Stomach (tissue), 9 donors: Measurements from ENCODE around the gene ZNF302. TPM values are rescaled to one million over a fixed set of nuclear protein-coding genes. Genes with fewer than 3 reads are reported as not detected.

Experiments used
- DNase-seq, 2 donors: peaks; one replicate each; pipeline versions ENCODE4 v3.0.0 to v3.0.0-alpha.2; 2013 to 2019
- H3K27ac ChIP-seq, 5 donors: fragments of 200-600 bp in 4 of 5; sonication (generic) in 4 of 5; one replicate each; pipeline ENCODE4 v1.5.1; 2013 to 2019; ENCODE audit warnings: mild to moderate bottlenecking in 1 of 5, moderate library complexity in 1 of 5
- H3K27me3 ChIP-seq, 3 donors: fragments of 200-600 bp; sonication (generic); one replicate each; pipeline ENCODE4 v1.5.1; 2017 to 2019; ENCODE audit warnings: mixed run types in 1 of 3
- H3K36me3 ChIP-seq, 4 donors: fragments of 200-600 bp; sonication (generic); 1 replicate in 3 of 4; 2 replicates in 1 of 4; pipeline ENCODE4 v1.5.1; 2016 to 2019
- H3K4me1 ChIP-seq, 4 donors: fragments of 200-600 bp; sonication (generic); one replicate each; pipeline ENCODE4 v1.5.1; 2016 to 2019
- H3K4me3 ChIP-seq, 4 donors: fragments of 200-600 bp; sonication (generic) in 3 of 4; one replicate each; pipeline ENCODE4 v1.5.1; 2016 to 2019; ENCODE audit warnings: mild to moderate bottlenecking in 1 of 4
- H3K9me3 ChIP-seq, 4 donors: fragments of 200-600 bp; sonication (generic); one replicate each; pipeline ENCODE4 v1.5.1; 2016 to 2019
- EP300 ChIP-seq: sonication (generic); formaldehyde crosslinking; IDR thresholded peaks from one replicate; pipeline ENCODE4 v1.6.1; 2017; ENCODE audit warnings: antibody characterized with exemption
- POLR2A ChIP-seq, 4 donors: fragments of 450-650 bp; IDR thresholded peaks; one replicate each; pipeline ENCODE4 v1.6.1; 2016; ENCODE audit warnings: antibody characterized with exemption in 4 of 4, control low read depth in 2 of 4, mild to moderate bottlenecking in 1 of 4, moderate library complexity in 1 of 4
- POLR2AphosphoS5 ChIP-seq, 3 donors: sonication (generic); formaldehyde crosslinking; IDR thresholded peaks; one replicate each; pipeline ENCODE4 v1.6.1; 2016; ENCODE audit warnings: antibody characterized with exemption in 3 of 3
- WGBS, 5 donors: extraction: QIAGEN DNeasy Blood & Tissue Kit in 3 of 5; methylation state at CpG; one replicate each; pipeline versions ENCODE4 v1.1.5 to v1.1.7; 2013 to 2018; 5-methylcytosine and 5-hydroxymethylcytosine counted together
- intact Hi-C: fragments of 100-400 bp; cut with DNase I; formaldehyde crosslinking; loops from one replicate; pipeline ENCODE4 v1.15.1; 2023; ENCODE audit warnings: low total_unique reads
- polyA plus RNA-seq, 3 donors: library from polyadenylated mRNA; stranded (reverse); fragments of 200-250 nt; gene quantifications; one replicate each; pipeline ENCODE4 v1.2.3, GENCODE V29; 2013
- total RNA-seq, 5 donors: library from RNA; depleted of rRNA; stranded (reverse); fragments of >200 nt; gene quantifications; one replicate each; pipeline versions ENCODE4 v1.1.0 to v1.2.3, GENCODE V29; 2014 to 2016
- TF ChIP-seq, protein P1 (sequence below), 7 experiments: fragments of 450-650 bp in 4 of 7; fragments of 200-600 bp in 3 of 7; sonication (generic) in 3 of 7; IDR thresholded peaks; one replicate each; pipeline ENCODE4 v1.5.1; 2016 to 2019; ENCODE audit warnings: antibody characterized with exemption in 7 of 7, control low read depth in 2 of 7, mild to moderate bottlenecking in 1 of 7
- donor health status: healthy with polysubstance abuse.
- donor health status: Bipolar disorder and iron deficiency.
- donor health status: healthy.

ZNF302 gene
- total and polyA plus RNA-seq, 8 donors, result 10.1 to 92.4 (median 16.6) TPM

GRCh38 chr19:34651747-34652146 lies 25.7 kb upstream of the ZNF302 start:
- no peak overlapping the region for H3K4me3 ChIP-seq
- no peaks in the 10 kb centered on the region for H3K36me3 ChIP-seq
- H3K27me3 ChIP-seq, result no peaks in the 10 kb centered on the region
- H3K9me3 ChIP-seq, result peaks cover 0 to 7% (median 3%) of the 10 kb centered on the region in 4 donors
- peaks cover 0 to 3% (median 0%) of the 10 kb centered on the region in 4 donors for H3K4me1 ChIP-seq
- DNase-seq, result no peak
- intact Hi-C loops, result no loop called here
- TF ChIP-seq POLR2A (IDR thresholded peaks at IDR 0.05) (no peak), POLR2AphosphoS5 (IDR thresholded peaks at IDR 0.05) (no peak), EP300 (no peak)
- TF ChIP-seq, protein P1, sequence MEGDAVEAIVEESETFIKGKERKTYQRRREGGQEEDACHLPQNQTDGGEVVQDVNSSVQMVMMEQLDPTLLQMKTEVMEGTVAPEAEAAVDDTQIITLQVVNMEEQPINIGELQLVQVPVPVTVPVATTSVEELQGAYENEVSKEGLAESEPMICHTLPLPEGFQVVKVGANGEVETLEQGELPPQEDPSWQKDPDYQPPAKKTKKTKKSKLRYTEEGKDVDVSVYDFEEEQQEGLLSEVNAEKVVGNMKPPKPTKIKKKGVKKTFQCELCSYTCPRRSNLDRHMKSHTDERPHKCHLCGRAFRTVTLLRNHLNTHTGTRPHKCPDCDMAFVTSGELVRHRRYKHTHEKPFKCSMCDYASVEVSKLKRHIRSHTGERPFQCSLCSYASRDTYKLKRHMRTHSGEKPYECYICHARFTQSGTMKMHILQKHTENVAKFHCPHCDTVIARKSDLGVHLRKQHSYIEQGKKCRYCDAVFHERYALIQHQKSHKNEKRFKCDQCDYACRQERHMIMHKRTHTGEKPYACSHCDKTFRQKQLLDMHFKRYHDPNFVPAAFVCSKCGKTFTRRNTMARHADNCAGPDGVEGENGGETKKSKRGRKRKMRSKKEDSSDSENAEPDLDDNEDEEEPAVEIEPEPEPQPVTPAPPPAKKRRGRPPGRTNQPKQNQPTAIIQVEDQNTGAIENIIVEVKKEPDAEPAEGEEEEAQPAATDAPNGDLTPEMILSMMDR (IDR thresholded peaks at IDR 0.05), result no peak
- 65 to 79% (median 69%) methylated on average over 2 of the region's 2 CpGs for WGBS, 5 donors
- H3K27ac ChIP-seq, result no peak overlapping the region

DNA sequence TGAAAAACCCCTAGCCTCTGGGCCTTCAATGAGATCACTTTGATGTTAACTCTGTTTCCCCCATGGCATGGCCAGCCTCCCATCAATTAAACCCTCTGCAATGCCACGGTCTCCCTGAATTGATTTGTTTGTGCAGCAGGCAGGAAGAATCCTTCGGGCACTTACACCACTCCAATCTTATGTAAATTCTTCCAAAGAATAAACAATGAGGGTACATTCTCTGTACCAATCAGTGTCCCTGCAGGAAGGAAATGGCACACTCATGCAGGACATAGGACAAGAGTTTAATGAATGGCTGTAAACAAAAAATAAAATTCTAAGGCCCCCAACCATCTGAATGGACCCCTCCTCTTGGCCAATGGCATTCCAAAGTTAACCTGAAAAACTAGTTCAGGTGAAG lies 22.7 kb upstream of the ZNF302 start:
- intact Hi-C loops, result no loop called here
- 16 to 38% (median 26%) methylated on average over 2 of the region's 2 CpGs for whole genome bisulfite sequencing, 5 donors

GRCh38 chr19:34655651-34656050 lies 21.8 kb upstream of the ZNF302 start:
- intact Hi-C loops, result no loop called here
- H3K4me3 ChIP-seq, result no peak overlapping the region
- 46 to 71% (median 59%) methylated on average over 2 of the region's 2 CpGs for WGBS, 5 donors
- DNase-seq, result no peak
- H3K4me1 ChIP-seq, result peaks cover 0 to 3% (median 0%) of the 10 kb centered on the region in 4 donors
- H3K9me3 ChIP-seq, result peaks cover 0 to 7% (median 3%) of the 10 kb centered on the region in 4 donors
- no peak overlapping the region for H3K27ac ChIP-seq
- TF ChIP-seq POLR2A (IDR thresholded peaks at IDR 0.05) (no peak), EP300 (no peak), POLR2AphosphoS5 (IDR thresholded peaks at IDR 0.05) (no peak)
- TF ChIP-seq, protein P1 (IDR thresholded peaks at IDR 0.05), result no peak
- no peaks in the 10 kb centered on the region for H3K36me3 ChIP-seq
- no peaks in the 10 kb centered on the region for H3K27me3 ChIP-seq

More for the DNA sequence above, 22.7 kb upstream of the ZNF302 start:
- no peaks in the 10 kb centered on the region for H3K36me3 ChIP-seq
- H3K27me3 ChIP-seq, result no peaks in the 10 kb centered on the region
- no peak overlapping the region for H3K27ac ChIP-seq
- peaks cover 0 to 3% (median 0%) of the 10 kb centered on the region in 4 donors for H3K4me1 ChIP-seq
- H3K4me3 ChIP-seq, result no peak overlapping the region
- H3K9me3 ChIP-seq, result peaks cover 0 to 7% (median 3%) of the 10 kb centered on the region in 4 donors
- DNase-seq, result no peak
- no peak for TF ChIP-seq POLR2A (IDR thresholded peaks at IDR 0.05)
- TF ChIP-seq, protein P1 (IDR thresholded peaks at IDR 0.05), result no peak

DNA sequence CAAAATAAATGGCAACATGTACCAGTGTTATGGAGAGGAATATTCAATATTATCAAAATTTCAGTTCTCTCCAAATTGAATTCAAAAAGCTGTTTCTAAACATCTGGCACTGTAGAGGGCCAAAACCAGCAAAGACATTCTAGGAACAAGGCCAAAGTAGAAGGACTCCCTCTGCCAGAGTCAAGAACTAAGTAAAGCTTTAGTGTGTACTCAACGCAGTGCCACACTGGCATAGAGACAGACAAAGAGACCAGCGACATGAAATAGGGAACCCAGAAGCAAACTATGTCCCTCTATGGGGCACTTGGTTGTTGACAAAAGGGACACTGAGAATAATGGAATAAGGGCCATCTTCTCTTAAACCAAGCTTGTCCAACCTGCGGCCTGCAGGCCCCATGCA lies 16.1 kb upstream of the ZNF302 start:
- intact Hi-C loops, result no loop called here
- H3K9me3 ChIP-seq, result no peaks in the 10 kb centered on the region
- no peaks in the 10 kb centered on the region for H3K27me3 ChIP-seq
- H3K4me3 ChIP-seq, result no peak overlapping the region
- TF ChIP-seq, protein P1 (IDR thresholded peaks at IDR 0.05), result no peak
- TF ChIP-seq POLR2AphosphoS5 (IDR thresholded peaks at IDR 0.05), result no peak
- TF ChIP-seq EP300, result no peak
- TF ChIP-seq POLR2A (IDR thresholded peaks at IDR 0.05), result no peak
- DNase-seq, result peak in 1 of 2 donors; percentile 45
- WGBS, 5 donors, result 35 to 65% (median 42%) methylated on average over 3 of the region's 3 CpGs
- H3K4me1 ChIP-seq, result peaks cover 0 to 15% (median 0%) of the 10 kb centered on the region in 4 donors
- no peaks in the 10 kb centered on the region for H3K36me3 ChIP-seq
- no peak overlapping the region for H3K27ac ChIP-seq
